ENCODE measurements around the gene MACROD2. TPM values are rescaled to one million over a fixed set of nuclear protein-coding genes. Genes with fewer than 3 reads are reported as not detected.

The MACROD2 gene
- total RNA-seq, 1 donor: 1.3 TPM

DNA sequence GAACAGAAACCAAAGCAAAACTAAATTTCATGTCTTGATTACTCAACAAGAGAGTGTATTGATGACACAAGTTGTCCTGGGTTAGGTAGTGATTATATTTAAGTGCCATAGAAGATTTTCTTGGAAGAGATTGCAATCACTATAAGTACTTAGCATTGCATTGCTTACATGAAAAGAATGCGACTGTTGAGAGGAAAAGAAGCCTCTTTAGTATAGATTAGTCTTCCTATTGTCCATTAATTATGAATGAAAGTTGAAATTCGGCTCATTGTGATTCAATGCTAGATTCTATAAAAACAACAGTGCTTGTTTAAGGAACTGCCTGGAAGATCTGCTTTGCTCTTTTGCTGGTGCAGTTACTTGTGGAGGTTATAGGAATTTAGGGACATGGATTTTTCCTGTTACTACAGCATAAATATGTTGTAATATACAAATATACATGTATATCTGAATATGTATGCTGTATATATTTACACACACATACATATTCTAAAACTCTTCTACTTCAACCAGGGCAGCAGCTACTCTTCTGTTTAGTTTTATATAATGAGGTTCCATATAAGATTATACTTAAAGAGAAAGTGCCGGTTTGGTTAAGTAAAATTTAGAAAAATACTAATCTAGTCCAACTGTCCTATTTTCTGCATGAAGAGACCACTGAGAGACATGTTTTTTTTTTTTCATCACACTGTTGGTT is 1781.6 kb downstream of the MACROD2 start:
- TF ChIP-seq, protein P1, sequence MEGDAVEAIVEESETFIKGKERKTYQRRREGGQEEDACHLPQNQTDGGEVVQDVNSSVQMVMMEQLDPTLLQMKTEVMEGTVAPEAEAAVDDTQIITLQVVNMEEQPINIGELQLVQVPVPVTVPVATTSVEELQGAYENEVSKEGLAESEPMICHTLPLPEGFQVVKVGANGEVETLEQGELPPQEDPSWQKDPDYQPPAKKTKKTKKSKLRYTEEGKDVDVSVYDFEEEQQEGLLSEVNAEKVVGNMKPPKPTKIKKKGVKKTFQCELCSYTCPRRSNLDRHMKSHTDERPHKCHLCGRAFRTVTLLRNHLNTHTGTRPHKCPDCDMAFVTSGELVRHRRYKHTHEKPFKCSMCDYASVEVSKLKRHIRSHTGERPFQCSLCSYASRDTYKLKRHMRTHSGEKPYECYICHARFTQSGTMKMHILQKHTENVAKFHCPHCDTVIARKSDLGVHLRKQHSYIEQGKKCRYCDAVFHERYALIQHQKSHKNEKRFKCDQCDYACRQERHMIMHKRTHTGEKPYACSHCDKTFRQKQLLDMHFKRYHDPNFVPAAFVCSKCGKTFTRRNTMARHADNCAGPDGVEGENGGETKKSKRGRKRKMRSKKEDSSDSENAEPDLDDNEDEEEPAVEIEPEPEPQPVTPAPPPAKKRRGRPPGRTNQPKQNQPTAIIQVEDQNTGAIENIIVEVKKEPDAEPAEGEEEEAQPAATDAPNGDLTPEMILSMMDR (IDR thresholded peaks at IDR 0.05; ENCODE audit: insufficient read depth, low read length): no peak
- no peak for DNase-seq (ENCODE audit: low read depth)

DNA sequence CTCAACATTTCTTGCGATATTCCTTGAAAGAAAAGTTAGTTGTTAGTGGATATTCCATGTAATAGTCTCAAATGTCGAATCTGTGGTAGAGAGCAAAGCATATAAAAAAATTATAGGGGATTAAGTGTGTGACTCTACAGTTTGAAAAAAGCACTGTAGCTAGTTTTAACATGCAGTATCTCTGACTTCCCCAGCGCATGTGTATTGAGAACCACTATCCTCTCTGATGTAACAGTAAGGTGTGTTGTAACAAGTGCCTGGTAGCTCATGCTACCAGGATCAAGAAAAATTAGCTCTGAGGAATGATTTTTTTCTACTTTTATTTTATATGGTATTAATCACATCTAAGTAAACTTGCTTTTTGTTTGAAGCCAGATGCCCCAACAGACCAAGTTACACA is 1788.7 kb downstream of the MACROD2 start:
- DNase-seq (ENCODE audit: low read depth): no peak
- no peak overlapping the region for H3K4me3 ChIP-seq (ENCODE audit: low read depth, low read length)
- TF ChIP-seq, protein P1 (IDR thresholded peaks at IDR 0.05; ENCODE audit: insufficient read depth, low read length): no peak

More for the DNA sequence above, 1781.6 kb downstream of the MACROD2 start:
- H3K4me3 ChIP-seq (ENCODE audit: low read depth, low read length): no peak overlapping the region

DNA sequence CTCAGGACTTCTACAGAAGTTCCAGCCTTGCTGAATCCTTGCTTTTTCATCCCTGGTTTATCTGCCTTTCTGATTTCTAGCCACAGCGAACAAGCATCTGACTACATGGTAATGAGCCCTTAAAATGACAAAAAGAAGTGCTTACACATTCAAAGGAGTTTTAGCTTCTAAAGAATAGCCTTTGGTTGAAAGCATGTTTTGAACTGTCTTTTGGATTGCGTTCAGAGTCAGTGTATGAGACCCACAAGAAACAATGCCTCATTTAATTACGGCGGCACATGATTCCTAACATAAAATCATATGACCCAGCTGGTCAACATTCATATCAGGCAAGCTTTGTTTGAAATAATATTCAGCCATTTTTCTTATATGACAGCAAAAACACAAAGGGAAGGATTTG is 1793.8 kb downstream of the MACROD2 start:
- TF ChIP-seq, protein P1 (IDR thresholded peaks at IDR 0.05; ENCODE audit: insufficient read depth, low read length): no peak
- H3K4me3 ChIP-seq (ENCODE audit: low read depth, low read length): no peak overlapping the region
- DNase-seq (ENCODE audit: low read depth): no peak

DNA sequence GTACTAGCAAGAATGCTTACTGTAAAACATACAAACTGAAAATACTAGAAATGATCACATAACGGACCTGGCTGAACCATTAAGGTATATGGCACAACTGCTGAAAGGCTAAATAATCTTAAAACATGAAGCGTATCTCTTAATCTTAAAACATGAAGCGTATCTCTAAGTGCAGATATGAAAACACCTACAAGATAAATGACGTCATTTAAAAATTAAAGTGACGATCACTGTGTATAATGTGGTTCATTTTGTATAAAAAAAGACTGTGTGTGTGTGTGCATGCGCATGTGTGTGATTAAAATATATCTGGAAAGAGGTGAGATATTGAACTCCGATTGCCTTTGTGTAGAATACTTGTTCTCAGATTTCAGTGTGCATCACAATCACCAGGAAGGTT is 1797.5 kb downstream of the MACROD2 start:
- TF ChIP-seq, protein P1 (IDR thresholded peaks at IDR 0.05; ENCODE audit: insufficient read depth, low read length): no peak

DNA sequence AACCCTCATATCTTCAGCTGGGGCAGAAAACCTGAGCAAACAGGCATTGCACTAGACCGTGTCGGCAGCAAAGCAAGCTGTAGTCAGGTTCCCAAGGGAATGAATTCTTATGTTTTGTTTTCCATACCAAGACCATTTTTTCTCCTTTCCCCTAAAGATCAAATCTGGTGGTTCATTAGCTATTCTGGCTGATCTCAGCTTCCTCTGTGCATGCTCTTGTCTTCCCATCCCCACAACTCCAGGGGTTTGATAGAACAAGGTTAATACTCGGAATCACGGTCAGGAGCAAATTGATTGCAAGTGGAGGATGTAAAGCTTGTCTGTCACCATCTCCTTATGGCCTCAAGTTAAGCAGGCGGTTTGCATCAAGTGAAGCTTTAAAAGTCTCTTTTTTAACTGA is 1799.1 kb downstream of the MACROD2 start:
- H3K4me3 ChIP-seq (ENCODE audit: low read depth, low read length): no peak overlapping the region
- TF ChIP-seq, protein P1 (IDR thresholded peaks at IDR 0.05; ENCODE audit: insufficient read depth, low read length): no peak
- DNase-seq (ENCODE audit: low read depth): no peak

More for the DNA sequence above, 1797.5 kb downstream of the MACROD2 start:
- DNase-seq (ENCODE audit: low read depth): no peak
- H3K4me3 ChIP-seq (ENCODE audit: low read depth, low read length): no peak overlapping the region

DNA sequence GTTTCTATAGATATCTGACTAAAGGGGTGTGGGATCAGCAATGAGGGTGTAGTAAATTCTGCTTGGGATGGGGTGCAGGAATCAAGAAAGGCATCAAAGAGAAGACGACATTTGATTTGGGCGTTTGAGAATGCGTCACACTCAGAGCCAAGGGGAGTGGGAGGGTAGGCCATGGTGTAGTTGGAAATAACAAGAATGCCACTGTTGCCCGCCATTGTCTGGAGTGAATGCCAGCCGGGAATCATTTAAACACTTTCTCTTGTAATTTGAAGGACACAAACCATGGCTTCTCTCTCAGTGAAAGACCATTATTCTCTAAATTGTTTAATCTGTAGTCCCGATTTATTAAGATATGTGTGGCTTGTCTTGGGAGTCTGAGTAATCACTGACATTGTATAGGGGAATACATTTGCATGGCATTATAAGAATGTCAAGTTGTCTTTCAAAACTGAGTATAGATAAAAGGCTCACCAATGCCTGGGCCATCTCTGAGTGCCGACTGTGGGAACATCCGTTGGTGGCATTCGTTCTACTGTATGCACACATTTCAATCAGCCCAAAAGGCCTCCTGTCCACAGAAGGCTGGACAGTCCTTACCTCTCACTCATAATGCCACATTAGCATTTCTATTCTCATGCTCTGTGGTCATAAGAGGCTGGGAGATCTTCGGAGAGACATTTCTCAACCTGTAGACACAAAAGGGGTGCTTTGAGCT is 1800.1 kb downstream of the MACROD2 start:
- DNase-seq (ENCODE audit: low read depth): no peak
- H3K4me3 ChIP-seq (ENCODE audit: low read depth, low read length): no peak overlapping the region
- TF ChIP-seq, protein P1 (IDR thresholded peaks at IDR 0.05; ENCODE audit: insufficient read depth, low read length): no peak
